ENCODE results near the gene CELF4.

DNA sequence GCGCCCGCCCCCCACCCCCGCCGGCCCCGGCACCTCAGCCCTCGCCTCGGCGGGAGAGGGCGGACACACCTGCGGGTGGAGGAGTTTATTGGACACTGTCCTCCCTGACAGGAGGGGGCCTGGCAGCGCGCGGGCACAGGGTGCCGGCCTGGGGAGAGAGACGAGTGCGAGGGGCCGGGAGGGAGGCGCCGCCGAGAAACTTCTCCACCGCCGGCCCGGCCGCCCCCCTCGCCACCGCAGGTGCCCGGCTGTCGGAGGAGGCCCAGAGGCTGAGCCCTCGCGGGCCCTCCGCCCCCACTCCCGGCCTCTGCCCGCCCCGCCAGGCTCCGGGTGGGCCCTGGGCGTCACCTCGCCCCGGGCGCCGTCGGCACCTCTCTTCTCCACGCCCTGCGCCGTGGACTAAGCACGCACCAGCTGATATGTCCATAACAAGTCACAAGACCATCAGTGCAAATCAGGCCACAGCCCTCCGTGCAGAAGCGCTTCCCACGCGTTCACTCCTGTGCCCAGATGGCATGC lies 311.3 kb downstream of the CELF4 start:
- TF ChIP-seq, protein P1, sequence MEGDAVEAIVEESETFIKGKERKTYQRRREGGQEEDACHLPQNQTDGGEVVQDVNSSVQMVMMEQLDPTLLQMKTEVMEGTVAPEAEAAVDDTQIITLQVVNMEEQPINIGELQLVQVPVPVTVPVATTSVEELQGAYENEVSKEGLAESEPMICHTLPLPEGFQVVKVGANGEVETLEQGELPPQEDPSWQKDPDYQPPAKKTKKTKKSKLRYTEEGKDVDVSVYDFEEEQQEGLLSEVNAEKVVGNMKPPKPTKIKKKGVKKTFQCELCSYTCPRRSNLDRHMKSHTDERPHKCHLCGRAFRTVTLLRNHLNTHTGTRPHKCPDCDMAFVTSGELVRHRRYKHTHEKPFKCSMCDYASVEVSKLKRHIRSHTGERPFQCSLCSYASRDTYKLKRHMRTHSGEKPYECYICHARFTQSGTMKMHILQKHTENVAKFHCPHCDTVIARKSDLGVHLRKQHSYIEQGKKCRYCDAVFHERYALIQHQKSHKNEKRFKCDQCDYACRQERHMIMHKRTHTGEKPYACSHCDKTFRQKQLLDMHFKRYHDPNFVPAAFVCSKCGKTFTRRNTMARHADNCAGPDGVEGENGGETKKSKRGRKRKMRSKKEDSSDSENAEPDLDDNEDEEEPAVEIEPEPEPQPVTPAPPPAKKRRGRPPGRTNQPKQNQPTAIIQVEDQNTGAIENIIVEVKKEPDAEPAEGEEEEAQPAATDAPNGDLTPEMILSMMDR (IDR thresholded peaks at IDR 0.05; ENCODE audit: insufficient read depth, low read length, poor library complexity, severe bottlenecking): no peak
- TF ChIP-seq EZH2phosphoT487 (conservative IDR thresholded peaks at IDR 0.05; ENCODE audit: low read length): no peak
